ENCODE data around the gene IL11RA.
A peak's percentile ranks its signal among the peaks of the same experiment; 100 is the strongest.
"Not testable (repeated sequence)": the region's sequence is repeated elsewhere in the genome, so short reads cannot be mapped to it uniquely, and the experiment has no call there.

Gene IL11RA

GRCh38 chr9:34630402-34631154 is 21.4 kb upstream of the IL11RA start:
- DNase-seq: no peak

DNA sequence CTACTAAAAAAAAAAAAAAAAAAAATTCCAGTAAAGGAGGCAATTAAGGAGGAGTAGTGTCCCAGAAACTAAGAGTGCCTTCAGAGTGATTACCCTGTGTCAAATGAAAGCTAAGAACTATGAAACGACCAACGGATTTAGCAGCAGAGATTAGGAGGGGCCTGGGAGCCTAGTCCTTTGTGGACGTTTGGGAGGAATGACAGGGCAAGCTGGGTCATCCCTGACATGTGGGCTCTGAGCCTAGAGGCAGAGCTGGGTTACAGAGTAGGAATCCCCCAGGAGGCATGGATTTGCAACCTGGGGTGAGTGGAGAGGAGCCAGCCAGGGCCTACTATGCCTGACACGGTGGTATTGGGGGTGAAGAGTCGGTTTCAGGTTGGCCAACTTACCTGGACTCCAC is 18.8 kb upstream of the IL11RA start:
- no peak for DNase-seq

DNA sequence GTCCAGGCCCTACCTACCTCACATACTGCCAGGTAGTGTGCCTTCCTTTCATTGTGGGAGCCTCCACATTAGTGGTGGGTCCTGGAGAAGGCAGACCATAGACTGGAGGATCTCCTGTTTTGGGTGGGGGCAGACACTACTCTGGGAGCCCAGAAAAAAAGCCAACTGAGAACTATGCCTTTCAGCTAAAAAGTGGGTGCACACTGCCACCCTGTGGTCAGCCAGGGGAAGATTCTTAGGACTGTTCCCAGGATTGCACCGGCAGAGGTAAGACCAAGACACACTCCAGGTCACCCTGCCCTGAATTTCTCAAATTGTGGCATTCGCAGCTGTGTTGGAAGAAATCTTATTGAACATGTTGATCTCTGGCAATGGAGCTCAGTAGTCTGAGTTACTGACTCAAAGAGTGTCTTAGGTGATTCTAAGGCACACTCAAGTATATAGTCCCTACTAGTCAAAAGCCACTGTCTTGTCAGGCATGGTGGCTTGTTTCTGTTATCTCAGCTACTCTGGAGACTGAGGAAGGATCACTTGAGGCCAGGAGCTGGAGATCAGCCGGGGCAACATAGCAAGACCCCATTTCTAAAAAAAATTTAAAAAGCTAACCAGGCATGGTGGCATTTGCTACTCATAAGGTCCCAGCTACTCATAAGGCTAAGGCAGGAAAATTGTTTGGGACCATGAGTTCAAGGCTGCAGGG is 18.0 kb upstream of the IL11RA start:
- peak; percentile 57 for DNase-seq

DNA sequence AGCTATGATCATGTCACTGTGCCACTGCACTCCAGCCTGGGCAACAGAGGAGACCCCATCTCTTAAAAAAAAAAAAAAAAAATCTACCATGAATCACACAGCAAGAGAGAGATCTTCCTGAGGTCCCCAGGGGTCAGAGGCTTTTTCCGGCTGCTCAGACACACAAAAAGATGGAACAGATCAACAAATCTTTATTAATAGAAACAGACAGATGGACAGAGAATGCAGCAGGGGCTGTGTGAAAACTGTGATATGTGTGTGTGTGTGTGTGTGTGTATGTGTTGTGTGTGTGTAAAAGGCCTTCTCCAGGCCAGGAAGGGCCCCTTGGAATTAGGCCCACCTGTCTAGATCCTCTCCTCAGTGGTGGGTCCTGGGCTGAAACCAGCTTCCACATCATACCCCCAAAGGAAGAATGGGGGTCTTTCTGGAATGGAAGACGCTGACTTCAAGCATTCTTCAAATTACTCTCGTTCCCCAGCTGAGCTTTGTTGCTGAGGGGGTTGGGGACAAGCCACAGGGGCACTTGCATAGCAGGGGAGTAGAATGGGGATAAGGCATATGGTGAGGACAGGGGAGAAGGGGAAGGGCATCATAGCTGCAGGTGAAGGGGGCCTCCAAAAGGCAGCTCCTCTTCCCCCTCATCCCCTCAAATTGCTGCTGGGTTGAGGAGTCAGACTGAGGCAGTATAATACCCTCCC is 17.3 kb upstream of the IL11RA start:
- no peak for DNase-seq

DNA sequence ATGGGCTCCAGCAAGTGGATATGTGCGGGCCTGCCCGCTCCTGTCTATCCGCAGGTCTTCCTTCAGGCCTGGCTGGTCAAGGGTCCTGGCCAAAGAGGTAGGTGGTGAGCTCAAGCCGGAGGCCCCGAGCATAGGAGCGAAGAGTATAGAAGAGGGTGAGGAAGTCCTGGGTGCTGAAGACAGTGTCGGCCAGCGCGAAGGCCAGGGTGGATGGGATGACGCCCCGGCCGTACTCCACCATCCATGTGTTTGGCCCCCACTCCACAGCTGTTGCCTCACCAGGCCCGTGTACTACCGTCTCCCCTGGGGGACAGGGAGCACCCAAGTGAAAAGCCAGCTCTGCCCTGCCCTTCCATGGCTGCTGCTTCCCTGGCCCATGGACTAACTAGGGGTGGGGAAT is 16.4 kb upstream of the IL11RA start:
- no peak for DNase-seq

GRCh38 chr9:34636791-34637355 is 15.1 kb upstream of the IL11RA start:
- peak; percentile 30 for DNase-seq

GRCh38 chr9:34637356-34638137 is 14.4 kb upstream of the IL11RA start, which contains the start of gene SIGMAR1:
SIGMAR1 (minus strand) TSS chr9:34637787; CDS start chr9:34637697, 90 bp downstream.
- DNase-seq: peak; percentile 86

DNA sequence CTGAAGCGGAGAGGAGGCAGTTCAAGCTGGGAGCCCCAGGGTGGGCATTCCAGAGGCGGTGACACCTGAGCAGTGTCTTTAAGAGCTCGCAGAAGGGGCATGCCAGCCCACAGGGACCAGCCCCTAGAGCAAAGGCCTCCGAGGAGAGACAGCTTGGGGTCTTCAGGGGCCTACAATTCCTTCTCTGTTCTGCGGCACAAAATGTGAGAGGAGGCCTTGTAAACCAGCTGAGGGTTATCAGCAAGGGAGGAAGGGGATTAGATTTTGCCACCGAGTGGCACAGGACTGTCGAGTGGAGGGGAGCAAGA is 13.9 kb upstream of the IL11RA start:
- no peak for DNase-seq

DNA sequence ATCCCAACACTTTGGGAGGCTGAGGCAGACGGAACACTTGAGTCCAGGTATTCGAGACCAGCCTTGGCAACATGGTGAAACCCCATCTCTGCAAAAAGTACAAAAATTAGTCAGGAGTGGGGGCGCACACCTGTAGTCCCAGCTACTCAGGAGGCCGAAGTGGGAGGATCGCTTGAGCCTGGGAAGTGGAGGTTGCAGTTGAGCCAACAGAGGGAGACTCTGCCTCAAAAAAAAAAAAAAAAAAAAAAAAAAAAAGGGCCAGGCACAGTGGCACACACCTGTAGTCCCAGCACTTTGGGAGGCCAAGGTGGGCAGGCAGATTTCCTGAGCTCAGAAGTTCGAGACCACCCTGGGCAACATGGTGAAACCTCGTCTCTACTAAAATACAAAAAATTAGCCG is 12.7 kb upstream of the IL11RA start:
- not testable (repeated sequence) for DNase-seq

DNA sequence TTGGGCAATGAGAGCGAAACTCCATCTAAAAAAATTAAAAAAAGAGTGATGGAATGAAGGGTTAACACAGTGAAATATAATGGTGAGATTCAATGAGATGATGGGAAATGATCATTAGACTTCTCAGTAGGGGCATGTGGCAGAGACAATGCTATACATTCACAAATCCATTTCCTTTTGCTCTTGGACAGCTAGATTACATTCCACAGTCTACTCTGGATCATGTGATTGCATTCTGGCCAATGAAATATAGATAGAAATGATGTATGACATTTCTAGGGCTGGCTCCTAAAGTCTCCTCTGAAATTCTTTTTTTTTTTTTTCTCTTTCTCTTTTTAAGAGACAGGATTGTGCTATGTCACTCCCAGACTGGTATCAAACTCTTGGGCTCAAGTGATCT is 9.3 kb upstream of the IL11RA start:
- no peak for DNase-seq

GRCh38 chr9:34644766-34645314 is 7.1 kb upstream of the IL11RA start:
- no peak for DNase-seq

DNA sequence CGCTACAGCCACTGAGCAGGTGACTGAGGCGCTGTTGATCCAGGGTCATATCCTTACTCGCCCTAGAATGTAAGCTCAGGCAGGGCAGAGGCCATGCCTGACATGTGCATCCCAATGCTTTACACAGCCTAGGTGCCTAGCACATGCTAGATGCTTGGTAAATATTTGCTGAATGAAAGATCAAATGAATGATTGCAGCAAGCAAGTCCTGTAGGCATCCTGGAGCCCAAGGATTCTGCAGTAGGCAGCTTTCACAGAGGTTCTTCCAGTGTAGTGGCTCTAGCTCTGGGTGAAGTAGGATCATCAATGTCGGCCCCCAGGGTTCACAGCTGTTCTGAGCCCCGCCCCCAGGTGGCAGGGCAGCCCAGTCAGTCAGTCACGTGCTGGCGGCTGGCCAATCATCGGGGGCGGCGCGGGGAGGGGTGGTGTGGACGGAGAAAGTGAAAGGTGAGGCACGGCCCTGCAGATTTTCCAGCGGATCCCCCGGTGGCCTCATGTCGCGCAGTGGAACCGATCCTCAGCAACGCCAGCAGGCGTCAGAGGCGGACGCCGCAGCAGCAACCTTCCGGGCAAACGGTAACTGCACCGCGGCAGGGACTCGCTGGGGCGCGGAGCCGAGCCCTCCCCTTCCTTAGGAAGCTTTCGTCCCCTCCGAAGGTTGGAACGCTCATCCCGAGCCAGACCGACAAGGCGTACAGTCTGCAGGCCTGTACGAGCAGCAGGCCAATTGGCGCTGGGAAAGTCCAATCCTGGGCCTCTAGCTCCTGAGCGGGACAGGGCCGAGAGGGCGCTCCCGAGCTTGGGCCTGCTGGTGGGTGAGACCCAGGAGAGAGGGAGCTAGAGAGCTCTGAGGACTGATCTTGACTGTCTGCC is 5.5 kb upstream of the IL11RA start, which contains the start of gene GALT:
Gene GALT (plus strand): TSS at position 465 of the 873 bp plus-strand sequence. CDS start 30 bp downstream, at position 495.
- DNase-seq: peak; percentile 87

- DNase-seq: no peak
These were observed 4.9 kb upstream of the IL11RA start for GRCh38 chr9:34647084-34647403.

DNA sequence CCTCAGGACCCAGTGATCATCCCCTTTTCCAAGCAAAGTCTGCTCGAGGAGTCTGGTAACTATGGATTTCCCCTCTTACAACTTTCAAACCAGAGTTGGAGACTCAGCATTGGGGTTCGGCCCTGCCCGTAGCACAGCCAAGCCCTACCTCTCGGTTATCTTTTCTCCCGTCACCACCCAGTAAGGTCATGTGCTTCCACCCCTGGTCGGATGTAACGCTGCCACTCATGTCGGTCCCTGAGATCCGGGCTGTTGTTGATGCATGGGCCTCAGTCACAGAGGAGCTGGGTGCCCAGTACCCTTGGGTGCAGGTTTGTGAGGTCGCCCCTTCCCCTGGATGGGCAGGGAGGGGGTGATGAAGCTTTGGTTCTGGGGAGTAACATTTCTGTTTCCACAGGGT is 4.3 kb upstream of the IL11RA start:
- DNase-seq: no peak

DNA sequence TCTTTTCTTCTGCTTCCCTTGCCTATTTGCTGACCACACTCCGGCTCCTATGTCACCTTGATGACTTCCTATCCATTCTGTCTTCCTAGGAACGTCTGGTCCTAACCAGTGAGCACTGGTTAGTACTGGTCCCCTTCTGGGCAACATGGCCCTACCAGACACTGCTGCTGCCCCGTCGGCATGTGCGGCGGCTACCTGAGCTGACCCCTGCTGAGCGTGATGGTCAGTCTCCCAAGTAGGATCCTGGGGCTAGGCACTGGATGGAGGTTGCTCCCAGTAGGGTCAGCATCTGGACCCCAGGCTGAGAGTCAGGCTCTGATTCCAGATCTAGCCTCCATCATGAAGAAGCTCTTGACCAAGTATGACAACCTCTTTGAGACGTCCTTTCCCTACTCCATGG is 3.3 kb upstream of the IL11RA start:
- no peak for DNase-seq

GRCh38 chr9:34650816-34651215 is 1.2 kb upstream of the IL11RA start:
- no peak for DNase-seq

- no peak for DNase-seq
These were observed 664 bp upstream of the IL11RA start for GRCh38 chr9:34651321-34651720.

DNA sequence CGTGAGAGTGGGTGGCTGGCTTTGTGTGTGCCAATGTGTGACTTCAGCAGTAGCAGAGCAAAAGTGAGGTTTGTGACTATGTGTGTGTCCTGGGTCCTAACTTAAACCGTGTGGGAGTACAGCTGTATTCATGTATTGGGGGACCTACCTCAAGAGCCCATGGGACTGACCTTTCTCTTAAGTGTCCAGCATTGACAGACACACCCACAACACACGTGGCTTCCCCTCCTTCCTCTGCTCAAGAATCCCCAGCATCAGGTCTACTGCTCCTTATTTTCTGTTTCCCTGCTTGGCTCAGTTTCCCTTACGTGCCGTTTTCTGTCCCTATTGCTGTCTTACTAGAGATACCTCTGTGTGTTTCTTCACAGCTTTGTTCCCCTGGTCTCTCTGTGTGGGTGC is 616 bp downstream of the IL11RA start:
- DNase-seq: no peak

GRCh38 chr9:34653151-34654072 is 1.4 kb downstream of the IL11RA start:
- no peak for DNase-seq

GRCh38 chr9:34654323-34655051 is 2.5 kb downstream of the IL11RA start:
- DNase-seq: peak; percentile 76
